ENCODE data around the gene XXYLT1.
"Not testable (repeated sequence)": the region's sequence is repeated elsewhere in the genome, so short reads cannot be mapped to it uniquely, and the experiment has no call there.

The XXYLT1 gene

GRCh38 chr3:195058336-195059005 is 212.5 kb downstream of the XXYLT1 start:
- DNase-seq: no peak

GRCh38 chr3:195057716-195058115 is 213.2 kb downstream of the XXYLT1 start:
- DNase-seq: no peak

- no peak for DNase-seq
Observed at GRCh38 chr3:195056506-195056905, 214.5 kb downstream of the XXYLT1 start.

- DNase-seq: no peak
Observed at GRCh38 chr3:195054311-195054710, 216.6 kb downstream of the XXYLT1 start.

- DNase-seq: no peak
Observed at GRCh38 chr3:195052939-195053338, 218.0 kb downstream of the XXYLT1 start.

GRCh38 chr3:195050296-195050695 is 220.7 kb downstream of the XXYLT1 start:
- DNase-seq: not testable (repeated sequence)

GRCh38 chr3:195048059-195048905 is 222.7 kb downstream of the XXYLT1 start:
- DNase-seq: no peak

GRCh38 chr3:195047536-195047935 is 223.4 kb downstream of the XXYLT1 start:
- no peak for DNase-seq

- DNase-seq: no peak
Observed at GRCh38 chr3:195046441-195046840, 224.5 kb downstream of the XXYLT1 start.

- no peak for DNase-seq
Observed at GRCh38 chr3:195045481-195046210, 225.3 kb downstream of the XXYLT1 start.

- no peak for DNase-seq
Observed at GRCh38 chr3:195044411-195044810, 226.5 kb downstream of the XXYLT1 start.

GRCh38 chr3:195043607-195044339 is 227.2 kb downstream of the XXYLT1 start:
- DNase-seq: no peak

GRCh38 chr3:195042743-195043606 is 228.0 kb downstream of the XXYLT1 start:
- DNase-seq: no peak

- no peak for DNase-seq
Observed at GRCh38 chr3:195041871-195042742, 228.9 kb downstream of the XXYLT1 start.

- DNase-seq: no peak
Observed at GRCh38 chr3:195040773-195041520, 230.0 kb downstream of the XXYLT1 start.

GRCh38 chr3:195040094-195040493 is 230.9 kb downstream of the XXYLT1 start:
- no peak for DNase-seq

GRCh38 chr3:195039180-195039843 is 231.6 kb downstream of the XXYLT1 start:
- DNase-seq: no peak

- DNase-seq: no peak
Observed at GRCh38 chr3:195038161-195038560, 232.8 kb downstream of the XXYLT1 start.

GRCh38 chr3:195037586-195037985 is 233.4 kb downstream of the XXYLT1 start:
- DNase-seq: not testable (repeated sequence)
